Measurements from ENCODE around the gene KRTAP17-1.
A peak's percentile ranks its signal among the peaks of the same experiment; 100 is the strongest.

KRTAP17-1 gene

DNA sequence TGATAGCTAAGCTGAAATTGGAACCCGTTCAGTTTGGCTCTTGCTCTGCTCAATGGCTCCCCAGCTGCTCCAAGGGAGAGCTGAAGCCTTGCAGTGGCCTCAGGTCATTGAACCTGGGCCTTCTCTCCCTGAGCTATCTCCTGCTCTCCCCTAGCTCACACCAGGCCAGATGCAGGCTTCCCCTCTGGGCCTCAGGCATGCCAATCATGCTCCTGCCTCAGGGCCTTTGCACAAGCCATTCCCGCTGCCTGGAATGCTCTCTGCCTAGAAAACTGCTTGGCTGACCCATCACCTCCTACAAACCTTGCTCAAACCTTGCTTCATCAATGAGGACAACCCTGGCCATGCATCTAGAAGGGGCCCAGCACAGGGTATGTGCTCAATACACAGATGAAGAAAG, 16.7 kb upstream of the KRTAP17-1 start:
- no peak for DNase-seq (ENCODE audit: low read depth)

GRCh38 chr17:41331606-41332005, 16.1 kb upstream of the KRTAP17-1 start:
- DNase-seq (ENCODE audit: low read depth) = no peak

- DNase-seq (ENCODE audit: low read depth) = peak; percentile 14
Observed at GRCh38 chr17:41329279-41329948, 13.9 kb upstream of the KRTAP17-1 start.

GRCh38 chr17:41328207-41328606, 12.7 kb upstream of the KRTAP17-1 start:
- DNase-seq (ENCODE audit: low read depth) = no peak

GRCh38 chr17:41327411-41328120, 12.1 kb upstream of the KRTAP17-1 start:
- no peak for DNase-seq (ENCODE audit: low read depth)

- no peak for DNase-seq (ENCODE audit: low read depth)
Observed at GRCh38 chr17:41326173-41327145, 10.9 kb upstream of the KRTAP17-1 start.

DNA sequence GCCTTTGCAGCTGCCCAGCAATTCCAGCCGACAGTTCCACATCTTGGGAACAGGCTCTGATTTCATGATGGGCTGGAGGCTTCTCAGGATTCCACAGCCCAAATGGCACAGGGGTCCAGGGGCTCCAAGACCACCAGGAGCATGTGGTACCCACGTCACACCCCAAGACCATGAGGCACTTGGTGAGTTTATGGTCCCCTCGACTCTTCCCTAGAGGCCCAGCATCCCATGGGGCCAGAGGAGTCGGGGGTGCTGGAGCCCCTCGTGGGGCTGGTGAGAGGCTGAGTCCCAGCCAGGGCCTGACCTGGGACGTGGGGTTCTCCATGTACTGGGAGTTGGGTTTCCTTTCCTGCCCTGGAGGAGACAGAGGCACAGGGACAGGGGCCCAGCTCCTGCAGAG, 10.1 kb upstream of the KRTAP17-1 start:
- DNase-seq (ENCODE audit: low read depth) = no peak

DNA sequence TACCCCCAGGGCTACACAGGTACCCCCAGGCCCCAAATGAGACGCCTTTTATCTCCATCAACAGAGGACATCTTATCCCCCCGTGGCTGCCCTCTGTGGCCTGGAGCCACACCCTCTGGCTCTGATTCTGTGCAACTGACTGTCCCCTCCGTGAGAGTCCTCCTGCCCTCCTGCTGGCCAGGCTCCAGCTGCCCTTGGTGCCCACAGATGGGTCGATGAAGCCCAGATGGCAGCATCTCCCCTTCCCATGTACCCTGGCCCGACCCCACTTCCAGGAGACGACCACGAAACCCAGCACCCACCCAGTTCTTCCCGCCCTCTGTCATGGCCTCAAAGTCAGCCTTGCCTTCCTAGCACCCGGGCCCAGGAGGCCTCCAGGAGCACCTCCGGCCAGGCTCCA, 9.6 kb upstream of the KRTAP17-1 start:
- no peak for DNase-seq (ENCODE audit: low read depth)

GRCh38 chr17:41324180-41325075, 8.9 kb upstream of the KRTAP17-1 start:
- DNase-seq (ENCODE audit: low read depth) = no peak

DNA sequence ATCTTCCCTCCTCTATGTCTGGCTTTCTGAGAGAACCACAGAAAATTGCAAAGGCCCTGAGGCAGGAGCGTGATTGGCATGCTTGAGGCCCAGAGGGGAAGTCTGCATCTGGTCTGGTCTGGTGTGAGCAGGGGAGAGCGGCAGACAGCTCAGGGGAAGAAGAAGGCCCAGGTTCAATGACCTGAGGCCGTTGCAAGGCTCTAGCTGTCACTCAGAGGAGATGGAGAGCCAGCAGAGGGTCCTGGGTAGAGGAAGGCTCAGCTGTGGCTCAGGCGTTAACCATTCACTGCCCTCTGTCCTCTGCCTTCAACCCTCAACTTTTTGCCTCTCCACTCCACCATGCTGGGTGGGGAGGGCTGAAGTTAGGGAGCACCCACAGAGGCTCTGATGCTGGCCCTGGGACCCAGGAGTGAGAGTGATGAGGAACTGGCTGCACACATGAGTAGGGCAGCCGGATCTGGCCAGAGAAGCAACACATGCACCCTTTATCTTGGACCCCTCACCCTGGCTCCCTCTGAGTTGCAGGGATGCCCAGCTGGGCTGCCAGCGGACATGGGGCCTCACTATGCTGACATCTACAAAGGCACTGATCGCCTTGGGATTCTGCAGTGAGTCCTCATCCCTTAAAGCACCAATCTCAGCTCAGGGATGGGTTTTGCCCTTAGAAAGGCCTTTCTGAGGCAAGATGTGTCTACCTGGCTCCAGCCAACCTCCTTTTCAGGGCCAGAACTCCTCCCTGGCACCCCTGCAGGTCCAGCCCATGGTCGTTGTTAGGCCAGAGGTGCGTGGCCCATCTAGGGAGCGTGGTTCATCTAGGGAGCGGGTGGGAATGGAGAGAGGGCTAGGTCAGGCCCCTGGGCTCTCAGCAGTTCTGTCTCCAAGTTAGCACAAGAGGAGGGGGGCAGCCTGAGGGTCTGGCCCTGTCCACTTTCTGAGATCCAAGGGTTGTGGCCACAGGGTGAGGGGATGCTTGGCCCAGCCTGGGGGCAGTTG, 7.7 kb upstream of the KRTAP17-1 start:
- DNase-seq (ENCODE audit: low read depth) = no peak

GRCh38 chr17:41322094-41322902, 6.8 kb upstream of the KRTAP17-1 start:
- DNase-seq (ENCODE audit: low read depth) = peak; percentile 33

DNA sequence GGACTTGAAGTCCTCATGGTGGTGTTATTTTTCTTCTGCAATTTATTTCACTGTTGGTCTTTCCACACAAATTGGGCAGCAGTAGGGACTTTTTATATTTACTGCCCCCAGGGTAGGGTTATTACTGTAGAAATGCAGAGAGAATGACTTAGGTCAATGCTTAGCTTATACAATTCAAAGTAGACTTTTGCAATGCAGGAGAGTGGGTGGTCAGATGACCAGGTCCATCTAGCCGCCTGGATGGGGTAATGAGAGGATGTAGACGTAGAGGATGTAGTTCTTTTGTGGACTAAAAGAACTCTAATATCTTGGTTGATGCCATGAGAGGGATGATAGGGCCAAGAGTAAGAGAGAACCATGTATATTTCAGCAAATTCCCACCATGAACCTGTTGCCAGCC, 2.7 kb upstream of the KRTAP17-1 start:
- DNase-seq (ENCODE audit: low read depth) = no peak

DNA sequence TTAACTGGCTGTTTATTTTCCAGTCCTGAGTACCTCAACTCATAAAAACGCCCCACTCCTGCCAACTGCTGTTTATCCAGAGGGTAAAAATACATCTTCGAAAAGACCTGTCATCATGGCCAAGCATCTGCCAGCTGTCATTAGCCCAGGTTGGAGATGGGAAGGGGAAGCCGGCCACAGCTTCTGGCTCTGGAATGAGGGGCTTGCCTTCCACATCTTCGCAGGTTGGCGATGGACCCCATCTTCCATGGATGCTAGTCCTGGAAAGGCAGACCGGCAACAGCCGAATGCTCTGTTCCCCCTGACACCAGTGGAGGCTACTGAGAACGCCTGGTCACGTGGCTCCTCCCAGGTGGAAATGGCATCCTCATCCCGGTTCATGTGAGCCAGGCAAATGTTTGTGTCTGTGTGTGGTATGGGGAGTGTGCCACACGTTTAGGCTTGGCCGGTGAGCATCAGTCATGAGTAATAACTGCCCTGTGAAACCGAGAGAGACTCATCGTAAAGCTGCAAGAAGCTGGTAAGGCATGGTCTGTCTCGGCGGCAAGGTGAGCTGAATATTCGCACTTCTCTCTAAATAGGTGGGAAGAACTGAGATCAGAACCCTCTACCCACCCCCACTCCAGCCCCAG, 420 bp upstream of the KRTAP17-1 start:
- no peak for DNase-seq (ENCODE audit: low read depth)

DNA sequence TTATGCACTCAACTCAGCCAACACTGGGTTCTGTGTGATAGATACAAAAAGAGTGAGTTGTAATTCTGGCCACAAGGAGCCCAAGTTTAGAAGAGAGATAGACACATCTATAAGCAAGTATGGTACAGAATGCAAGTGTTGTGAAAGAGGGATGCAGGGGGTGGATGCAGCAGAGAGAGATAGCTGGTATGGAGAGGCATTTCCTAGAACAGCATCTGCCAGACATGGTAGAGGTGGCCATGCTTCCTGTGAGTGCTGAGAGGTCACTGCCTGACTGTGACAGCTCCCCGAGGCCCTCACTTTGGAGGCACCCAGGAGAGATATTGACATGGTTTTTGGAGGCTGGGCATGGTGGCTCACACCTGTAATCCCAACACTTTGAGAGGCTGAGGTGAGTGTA, 4.4 kb downstream of the KRTAP17-1 start:
- no peak for DNase-seq (ENCODE audit: low read depth)

- no peak for DNase-seq (ENCODE audit: low read depth)
Observed at GRCh38 chr17:41308918-41309359, 6.6 kb downstream of the KRTAP17-1 start, which contains the start of gene KRTAP16-1. KRTAP16-1 (minus strand) TSS chr17:41309309; CDS start chr17:41309253, 56 bp downstream.

DNA sequence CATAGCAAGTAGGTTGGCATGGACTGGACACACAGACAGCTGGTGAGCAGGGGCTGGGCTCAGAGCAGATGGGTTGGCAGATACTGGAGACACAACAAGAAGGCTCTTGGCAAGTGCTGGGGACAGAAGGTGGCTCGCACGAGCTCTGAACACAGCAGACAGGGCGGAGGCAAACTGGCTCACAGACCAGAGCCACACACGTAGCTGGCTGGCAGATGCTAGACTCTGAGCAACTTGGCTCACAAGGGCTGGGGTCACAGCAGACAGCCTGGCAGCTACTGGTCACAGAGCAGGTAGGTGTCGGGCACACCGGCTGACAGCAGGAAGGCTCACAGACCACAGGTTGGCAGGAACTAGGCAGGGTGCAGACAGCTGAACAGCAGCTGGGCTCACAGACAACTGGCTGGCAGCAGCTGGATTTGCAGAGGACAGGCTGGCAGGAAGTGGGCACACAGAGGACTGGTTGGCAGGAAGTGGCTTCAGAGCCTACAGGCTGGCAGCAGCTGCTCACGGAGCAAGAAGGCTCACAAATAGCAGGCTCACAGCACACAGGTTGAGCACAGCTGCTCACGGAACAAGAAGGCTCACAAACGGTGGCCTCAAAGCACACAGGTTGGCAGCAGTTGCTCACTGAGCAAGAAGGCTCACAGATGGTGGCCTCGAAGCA, 7.1 kb downstream of the KRTAP17-1 start:
- no peak for DNase-seq (ENCODE audit: low read depth)

DNA sequence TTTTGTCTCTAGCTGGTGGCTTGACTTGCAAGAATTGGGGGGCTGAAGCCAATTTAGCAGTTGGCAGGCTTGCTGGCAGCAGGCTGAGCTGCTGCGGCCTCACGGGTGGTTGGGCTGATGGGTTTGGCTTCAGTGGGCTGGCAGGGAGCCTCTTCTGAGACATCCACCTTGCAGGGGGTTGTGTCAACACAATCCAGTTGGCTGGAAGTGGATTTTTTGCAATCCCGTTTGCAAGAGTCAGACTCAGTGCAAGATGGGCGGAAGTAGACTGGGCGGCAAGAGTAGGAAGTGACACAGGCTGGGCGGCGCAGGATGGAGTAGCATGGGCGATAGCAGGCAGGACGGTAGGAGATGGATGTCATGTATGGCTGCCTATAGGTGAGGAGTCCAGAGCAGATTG, 7.9 kb downstream of the KRTAP17-1 start:
- DNase-seq (ENCODE audit: low read depth) = no peak

GRCh38 chr17:41304091-41304490, 11.4 kb downstream of the KRTAP17-1 start:
- no peak for DNase-seq (ENCODE audit: low read depth)
